Activated CD4-positive, alpha-beta T cell treated with anti-CD3 and anti-CD28 coated beads for 4 hours (primary cell): ENCODE results near the gene ADAMTS17.

ENCODE experiments used
- DNase-seq, 2 donors: peaks; one replicate each; pipeline ENCODE4 v3.0.0-alpha.2; 2020

The ADAMTS17 gene

GRCh38 chr15:100160953-100161352 is 180.8 kb downstream of the ADAMTS17 start:
- no peak for DNase-seq

GRCh38 chr15:100159436-100159835 is 182.3 kb downstream of the ADAMTS17 start:
- DNase-seq, result no peak

GRCh38 chr15:100158356-100158755 is 183.4 kb downstream of the ADAMTS17 start:
- no peak for DNase-seq

- no peak for DNase-seq
Observed at GRCh38 chr15:100156201-100156600, 185.6 kb downstream of the ADAMTS17 start.

GRCh38 chr15:100154338-100154737 is 187.4 kb downstream of the ADAMTS17 start:
- DNase-seq, result no peak

GRCh38 chr15:100152463-100152862 is 189.3 kb downstream of the ADAMTS17 start:
- no peak for DNase-seq

GRCh38 chr15:100150906-100151305 is 190.9 kb downstream of the ADAMTS17 start:
- no peak for DNase-seq

GRCh38 chr15:100147828-100148227 is 193.9 kb downstream of the ADAMTS17 start:
- no peak for DNase-seq

- DNase-seq, result no peak
Observed at GRCh38 chr15:100143378-100143777, 198.4 kb downstream of the ADAMTS17 start.

- DNase-seq, result no peak
Observed at GRCh38 chr15:100141311-100142001, 200.3 kb downstream of the ADAMTS17 start.

- no peak for DNase-seq
Observed at GRCh38 chr15:100140527-100141308, 201.1 kb downstream of the ADAMTS17 start.

- no peak for DNase-seq
Observed at GRCh38 chr15:100134586-100134985, 207.2 kb downstream of the ADAMTS17 start.

- DNase-seq, result no peak
Observed at GRCh38 chr15:100134089-100134583, 207.6 kb downstream of the ADAMTS17 start.

GRCh38 chr15:100133001-100133400 is 208.8 kb downstream of the ADAMTS17 start:
- no peak for DNase-seq

- DNase-seq, result no peak
Observed at GRCh38 chr15:100132309-100132708, 209.5 kb downstream of the ADAMTS17 start.

- peak; percentile 7 to 18 for DNase-seq
Observed at GRCh38 chr15:100131321-100132224, 210.2 kb downstream of the ADAMTS17 start.

- DNase-seq, result no peak
Observed at GRCh38 chr15:100129677-100130076, 212.1 kb downstream of the ADAMTS17 start.

GRCh38 chr15:100125401-100126191 is 216.2 kb downstream of the ADAMTS17 start:
- no peak for DNase-seq

GRCh38 chr15:100124936-100125335 is 216.8 kb downstream of the ADAMTS17 start:
- DNase-seq, result no peak

GRCh38 chr15:100124361-100124760 is 217.4 kb downstream of the ADAMTS17 start:
- no peak for DNase-seq

GRCh38 chr15:100123611-100124010 is 218.2 kb downstream of the ADAMTS17 start:
- DNase-seq, result no peak

- no peak for DNase-seq
Observed at GRCh38 chr15:100121285-100121684, 220.5 kb downstream of the ADAMTS17 start.
